Measurements from ENCODE around the gene SMIM13. TPM values are rescaled to one million over a fixed set of nuclear protein-coding genes. Genes with fewer than 3 reads are reported as not detected.

Gene SMIM13
- total and polyA plus RNA-seq, 5 experiments from 2014 or later, result 1.7 to 5.7 (median 3.0) TPM

- Mint-ChIP-seq H3K4me1 (peaks cover 6 to 13% (median 10%) of the 10 kb centered on the region in 4 donors), H3K9me3 (no peaks in the 10 kb centered on the region), H3K4me3 (peak overlapping the region in 5 of 10 donors; percentile 26 to 54 (median 42)), H3K36me3 (no peaks in the 10 kb centered on the region), H3K27ac (no peak overlapping the region), H3K27me3 (no peaks in the 10 kb centered on the region)
- ATAC-seq, result no peak
- POLR2A ChIA-PET, result interaction anchor here (1.4 kb wide), 1 partner anchor 324 kb away, joined by 4 read pairs; no protein-coding TSS in a partner anchor
- no peak for DNase-seq
Measured at GRCh38 chr6:11171952-11172351, 78.3 kb downstream of the SMIM13 start.

- Mint-ChIP-seq H3K27me3 (no peaks in the 10 kb centered on the region), H3K27ac (peak overlapping the region in 2 of 10 donors; percentile 21 to 63), H3K4me3 (peak overlapping the region in 9 of 10 donors; percentile 5 to 68 (median 39)), H3K4me1 (peaks cover 6 to 13% (median 10%) of the 10 kb centered on the region in 4 donors), H3K36me3 (no peaks in the 10 kb centered on the region), H3K9me3 (no peaks in the 10 kb centered on the region)
- ATAC-seq (peak; percentile 74 to 82), DNase-seq (peak; percentile 49 to 88 (median 74))
- POLR2A ChIA-PET, result interaction anchor here (1.4 kb wide), 1 partner anchor 324 kb away, joined by 4 read pairs; no protein-coding TSS in a partner anchor
Measured at GRCh38 chr6:11172501-11173327, 79.1 kb downstream of the SMIM13 start.

- Mint-ChIP-seq H3K4me3 (no peak overlapping the region), H3K36me3 (peaks cover 0 to under 1% (median 0%) of the 10 kb centered on the region in 3 donors), H3K9me3 (peaks cover 0 to under 1% (median 0%) of the 10 kb centered on the region in 9 donors), H3K4me1 (peaks cover 6 to 13% (median 10%) of the 10 kb centered on the region in 4 donors), H3K27me3 (no peaks in the 10 kb centered on the region), H3K27ac (peak overlapping the region in 1 of 10 donors; percentile 27)
- no peak for ATAC-seq
- POLR2A ChIA-PET, result no interaction called here
- DNase-seq, result no peak
Measured at GRCh38 chr6:11174242-11174611, 80.6 kb downstream of the SMIM13 start.

GRCh38 chr6:11177271-11177670, 83.6 kb downstream of the SMIM13 start:
- H3K36me3 Mint-ChIP-seq, result peaks cover 7 to 24% (median 10%) of the 10 kb centered on the region in 3 donors
- POLR2A ChIA-PET, result no interaction called here
- DNase-seq, result no peak
- ATAC-seq, result no peak
- H3K4me1 Mint-ChIP-seq, result peaks cover 4 to 8% (median 7%) of the 10 kb centered on the region in 4 donors
- no peak overlapping the region for H3K27ac Mint-ChIP-seq
- H3K4me3 Mint-ChIP-seq, result no peak overlapping the region
- H3K27me3 Mint-ChIP-seq, result no peaks in the 10 kb centered on the region
- H3K9me3 Mint-ChIP-seq, result peaks cover 0 to 30% (median 13%) of the 10 kb centered on the region in 9 donors

- Mint-ChIP-seq H3K4me3 (no peak overlapping the region), H3K4me1 (no peaks in the 10 kb centered on the region), H3K36me3 (peaks cover 22 to 42% (median 25%) of the 10 kb centered on the region in 3 donors), H3K9me3 (peaks cover 0 to 36% (median 14%) of the 10 kb centered on the region in 9 donors), H3K27ac (no peak overlapping the region), H3K27me3 (no peaks in the 10 kb centered on the region)
- POLR2A ChIA-PET, result no interaction called here
- ATAC-seq (no peak), DNase-seq (no peak)
Measured at GRCh38 chr6:11179088-11179418, 85.4 kb downstream of the SMIM13 start.

GRCh38 chr6:11179419-11180202, 86.0 kb downstream of the SMIM13 start:
- H3K4me1 Mint-ChIP-seq, result no peaks in the 10 kb centered on the region
- ATAC-seq, result no peak
- H3K27ac Mint-ChIP-seq, result no peak overlapping the region
- no peak for DNase-seq
- POLR2A ChIA-PET, result no interaction called here
- H3K4me3 Mint-ChIP-seq, result no peak overlapping the region
- H3K9me3 Mint-ChIP-seq, result peaks cover 0 to 36% (median 14%) of the 10 kb centered on the region in 9 donors
- H3K36me3 Mint-ChIP-seq, result peaks cover 27 to 47% (median 30%) of the 10 kb centered on the region in 3 donors
- no peaks in the 10 kb centered on the region for H3K27me3 Mint-ChIP-seq

- ATAC-seq (no peak), DNase-seq (no peak)
- no peak overlapping the region for H3K27ac Mint-ChIP-seq
- H3K36me3 Mint-ChIP-seq, result peaks cover 47 to 55% (median 47%) of the 10 kb centered on the region in 3 donors
- H3K4me1 Mint-ChIP-seq, result no peaks in the 10 kb centered on the region
- POLR2A ChIA-PET, result no interaction called here
- no peak overlapping the region for H3K4me3 Mint-ChIP-seq
- H3K9me3 Mint-ChIP-seq, result peaks cover 0 to 36% (median 14%) of the 10 kb centered on the region in 9 donors
- H3K27me3 Mint-ChIP-seq, result no peaks in the 10 kb centered on the region
Measured at GRCh38 chr6:11181478-11182136, 88.0 kb downstream of the SMIM13 start.

- DNase-seq, result no peak
- Mint-ChIP-seq H3K4me3 (no peak overlapping the region), H3K36me3 (peaks cover 67 to 73% (median 69%) of the 10 kb centered on the region in 3 donors), H3K9me3 (peaks cover 0 to 36% (median 14%) of the 10 kb centered on the region in 9 donors), H3K27me3 (no peaks in the 10 kb centered on the region), H3K4me1 (peaks cover 0 to 1% (median 0%) of the 10 kb centered on the region in 4 donors), H3K27ac (no peak overlapping the region)
- POLR2A ChIA-PET, result no interaction called here
- ATAC-seq, result no peak
Measured at GRCh38 chr6:11183761-11184362, 90.2 kb downstream of the SMIM13 start.

- H3K36me3 Mint-ChIP-seq, result peaks cover 66 to 83% (median 72%) of the 10 kb centered on the region in 3 donors
- POLR2A ChIA-PET, result no interaction called here
- H3K4me1 Mint-ChIP-seq, result peaks cover 0 to 1% (median 0%) of the 10 kb centered on the region in 4 donors
- H3K9me3 Mint-ChIP-seq, result peaks cover 0 to 27% (median 12%) of the 10 kb centered on the region in 9 donors
- no peak for DNase-seq
- no peaks in the 10 kb centered on the region for H3K27me3 Mint-ChIP-seq
- peak overlapping the region in 1 of 10 donors; percentile 20 for H3K27ac Mint-ChIP-seq
- no peak overlapping the region for H3K4me3 Mint-ChIP-seq
- no peak for ATAC-seq
Measured at GRCh38 chr6:11185204-11185842, 91.7 kb downstream of the SMIM13 start.

- peaks cover 57 to 93% (median 76%) of the 10 kb centered on the region in 3 donors for H3K36me3 Mint-ChIP-seq
- DNase-seq (no peak), ATAC-seq (no peak)
- peak overlapping the region in 1 of 10 donors; percentile 25 for H3K27ac Mint-ChIP-seq
- peaks cover 0 to 1% (median 0%) of the 10 kb centered on the region in 4 donors for H3K4me1 Mint-ChIP-seq
- POLR2A ChIA-PET, result interaction anchor here (0.6 kb wide), 1 partner anchor 112 kb away, joined by 5 read pairs; no protein-coding TSS in a partner anchor
- peaks cover 0 to 12% (median 1%) of the 10 kb centered on the region in 9 donors for H3K9me3 Mint-ChIP-seq
- H3K27me3 Mint-ChIP-seq, result no peaks in the 10 kb centered on the region
- no peak overlapping the region for H3K4me3 Mint-ChIP-seq
Measured at GRCh38 chr6:11187301-11187700, 93.7 kb downstream of the SMIM13 start.
